AG04449 (cell line): Measurements from ENCODE around the gene TLX3.

ENCODE experiments used
- CTCF ChIA-PET: fragments of 350-600 bp; formaldehyde crosslinking; extraction: SDS; loops from one replicate; lab custom pipeline; 2021; ENCODE audit warnings: antibody characterized with exemption; lab: Yijun Ruan, JAX
- POLR2A ChIA-PET: fragments of 400-600, 350-600 bp; formaldehyde crosslinking; extraction: SDS; loops from one replicate; lab custom pipeline; 2020; ENCODE audit warnings: antibody characterized with exemption, inconsistent platforms; lab: Yijun Ruan, JAX
- DNase-seq: peaks from one replicate; pipeline ENCODE4 v3.0.0-alpha.2; 2010; ENCODE audit warnings: low read depth, low spot score
- H3K4me3 ChIP-seq: 2 replicates; pipeline ENCODE4 v1.5.1; 2011; ENCODE audit warnings: low read depth, mild to moderate bottlenecking, control low read depth, low read length
- CTCF ChIP-seq: IDR thresholded peaks from one replicate; pipeline ENCODE4 v1.5.1; 2011; ENCODE audit warnings: mild to moderate bottlenecking, moderate library complexity, low read length, control low read depth, inconsistent platforms; ENCODE audit not compliant: insufficient read depth; ENCODE audit errors: missing control alignments

TLX3 gene

GRCh38 chr5:171306781-171307591 lies 2.1 kb upstream of the TLX3 start:
- ChIA-PET CTCF (interaction anchor here (0.8 to 2.8 kb wide), 2 partner anchors 99 to 150 kb away, joined by 4 to 11 read pairs; no protein-coding TSS in a partner anchor), POLR2A (no interaction called here)
- DNase-seq: no peak
- H3K4me3 ChIP-seq: no peak overlapping the region
- TF ChIP-seq CTCF: no peak

- ChIA-PET POLR2A (no interaction called here), CTCF (interaction anchor here (1.2 to 2.8 kb wide), 2 partner anchors 30 to 100 kb away, joined by 4 to 11 read pairs; no protein-coding TSS in a partner anchor)
- TF ChIP-seq CTCF: no peak
- no peak overlapping the region for H3K4me3 ChIP-seq
- DNase-seq: no peak
Observed at GRCh38 chr5:171307789-171308452, 1.1 kb upstream of the TLX3 start.

- H3K4me3 ChIP-seq: no peak overlapping the region
Observed at GRCh38 chr5:171309276-171310211, 496 bp downstream of the TLX3 start.

GRCh38 chr5:171310212-171310818 lies 1.3 kb downstream of the TLX3 start:
- peak; percentile 30 for TF ChIP-seq CTCF
- ChIA-PET CTCF (interaction anchor here (1.7 kb wide), 1 partner anchor 38 kb away, joined by 5 read pairs; no protein-coding TSS in a partner anchor), POLR2A (no interaction called here)
- no peak for DNase-seq
- H3K4me3 ChIP-seq: no peak overlapping the region

More at GRCh38 chr5:171309276-171310211, 496 bp downstream of the TLX3 start:
- POLR2A ChIA-PET: interaction anchor here (0.6 kb wide), 1 partner anchor 60 kb away, joined by 3 read pairs; no protein-coding TSS in a partner anchor
- TF ChIP-seq CTCF: no peak
- no peak for DNase-seq
- CTCF ChIA-PET: interaction anchor here (1.2 to 2.8 kb wide), 3 partner anchors 28 to 102 kb away, joined by 4 to 11 read pairs (median 5); no protein-coding TSS in a partner anchor

- H3K4me3 ChIP-seq: no peak overlapping the region
Observed at GRCh38 chr5:171310819-171311321, 1.8 kb downstream of the TLX3 start.

More at GRCh38 chr5:171310819-171311321, 1.8 kb downstream of the TLX3 start:
- CTCF ChIA-PET: no interaction called here
- DNase-seq: no peak
- no peak for TF ChIP-seq CTCF
- POLR2A ChIA-PET: no interaction called here
